Measurements from ENCODE around the gene SH3D21.
A peak's percentile ranks its signal among the peaks of the same experiment; 100 is the strongest.

Gene SH3D21

GRCh38 chr1:36359911-36360550 lies 53.9 kb downstream of the SH3D21 start:
- DNase-seq: no peak

GRCh38 chr1:36365381-36365780 lies 59.2 kb downstream of the SH3D21 start:
- DNase-seq: no peak

GRCh38 chr1:36366091-36366661 lies 60.0 kb downstream of the SH3D21 start:
- peak; percentile 31 to 35 for DNase-seq

GRCh38 chr1:36367066-36367465 lies 60.9 kb downstream of the SH3D21 start:
- DNase-seq: no peak

GRCh38 chr1:36367798-36368197 lies 61.6 kb downstream of the SH3D21 start:
- DNase-seq: no peak

GRCh38 chr1:36369061-36369861 lies 63.1 kb downstream of the SH3D21 start:
- DNase-seq: peak; percentile 80 to 86
